ENCODE results near the gene GFOD2.
"Not testable (repeated sequence)": the region's sequence is repeated elsewhere in the genome, so short reads cannot be mapped to it uniquely, and the experiment has no call there.

Gene GFOD2

GRCh38 chr16:67702130-67702529 lies 17.0 kb downstream of the GFOD2 start:
- ATAC-seq: no peak

DNA sequence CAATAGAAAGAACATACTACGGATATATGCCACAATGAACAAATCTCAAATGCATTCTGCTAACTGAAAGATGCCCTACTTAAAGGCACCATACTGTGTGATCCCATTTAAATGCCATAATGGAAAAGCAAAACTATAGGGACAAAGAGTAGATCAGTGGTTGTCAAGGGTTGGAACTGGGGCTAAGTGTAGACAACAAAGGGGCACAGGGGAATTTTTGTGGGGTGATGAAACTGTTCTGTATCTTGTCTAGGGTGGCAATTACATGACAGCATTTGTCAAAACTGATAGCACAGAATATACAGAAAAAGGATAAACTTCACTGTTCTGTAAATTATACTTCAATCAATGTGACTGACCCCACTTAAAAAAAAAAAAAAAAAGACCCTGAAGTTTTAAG lies 17.7 kb downstream of the GFOD2 start:
- ATAC-seq (no peak), DNase-seq (no peak)

More at GRCh38 chr16:67702130-67702529, 17.0 kb downstream of the GFOD2 start:
- no peak for DNase-seq

- DNase-seq: no peak
- no peak for ATAC-seq
These were observed 19.9 kb downstream of the GFOD2 start for GRCh38 chr16:67699265-67699664.

- ATAC-seq (no peak), DNase-seq (no peak)
These were observed 21.5 kb downstream of the GFOD2 start for GRCh38 chr16:67697422-67698185.

GRCh38 chr16:67694611-67695010 lies 24.5 kb downstream of the GFOD2 start:
- ATAC-seq (no peak), DNase-seq (no peak)

DNA sequence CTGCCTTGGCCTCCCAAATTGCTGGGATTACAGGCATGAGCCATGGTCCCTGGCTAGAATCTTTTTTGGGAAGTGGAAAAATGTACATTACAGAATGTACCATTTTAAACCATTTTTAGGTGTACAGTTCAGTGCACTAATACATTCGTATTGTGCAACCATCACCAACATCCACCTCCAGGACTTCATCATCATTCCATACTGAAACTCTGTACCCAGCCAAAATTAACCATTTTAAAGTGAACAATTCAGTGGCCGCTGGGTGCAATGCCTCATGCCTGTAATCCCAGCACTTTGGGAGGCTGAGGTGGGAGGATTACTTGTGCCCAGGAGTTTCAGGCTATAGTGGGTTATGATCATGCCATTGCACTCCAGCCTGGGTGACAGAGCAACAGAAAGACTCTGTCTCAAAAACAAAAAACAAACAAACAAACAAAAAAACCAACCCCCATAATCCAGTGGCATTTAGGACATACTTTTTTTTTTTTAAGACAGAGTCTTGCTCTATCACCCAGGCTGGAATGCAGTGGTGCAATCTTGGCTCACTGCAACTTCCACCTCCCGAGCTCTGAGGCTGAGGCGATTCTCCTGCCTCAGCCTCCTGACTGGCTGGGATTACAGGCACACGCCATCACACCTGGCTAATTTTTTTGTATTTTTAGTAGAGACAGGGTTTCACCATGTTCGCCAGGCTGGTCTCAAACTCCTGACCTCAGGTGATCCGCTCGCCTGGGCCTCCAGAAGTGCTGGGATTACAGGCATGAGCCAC lies 25.4 kb downstream of the GFOD2 start:
- not testable (repeated sequence) for ATAC-seq, DNase-seq

GRCh38 chr16:67685388-67686112 lies 33.6 kb downstream of the GFOD2 start:
- DNase-seq: no peak
- no peak for ATAC-seq

DNA sequence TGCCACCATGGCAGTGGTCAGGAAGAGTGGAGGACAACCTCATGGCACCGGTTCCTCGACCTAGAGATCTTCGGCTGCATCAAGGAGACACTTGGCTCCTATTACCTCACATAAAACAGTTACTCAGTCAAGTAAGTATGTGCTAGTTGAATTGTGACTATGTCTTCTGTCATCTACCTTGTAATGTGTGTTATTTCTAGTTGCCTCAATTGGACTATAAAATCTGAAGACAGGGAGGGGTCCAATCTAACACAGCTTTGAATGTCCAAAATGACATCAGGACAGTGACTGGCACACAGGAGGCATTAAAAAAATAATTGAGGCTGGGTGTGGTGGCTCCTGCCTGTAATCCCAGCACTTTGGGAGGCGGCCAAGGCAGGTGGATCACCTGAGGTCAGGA lies 35.3 kb downstream of the GFOD2 start:
- DNase-seq (no peak), ATAC-seq (no peak)

GRCh38 chr16:67679935-67680897 lies 38.9 kb downstream of the GFOD2 start:
- DNase-seq (no peak), ATAC-seq (no peak)

DNA sequence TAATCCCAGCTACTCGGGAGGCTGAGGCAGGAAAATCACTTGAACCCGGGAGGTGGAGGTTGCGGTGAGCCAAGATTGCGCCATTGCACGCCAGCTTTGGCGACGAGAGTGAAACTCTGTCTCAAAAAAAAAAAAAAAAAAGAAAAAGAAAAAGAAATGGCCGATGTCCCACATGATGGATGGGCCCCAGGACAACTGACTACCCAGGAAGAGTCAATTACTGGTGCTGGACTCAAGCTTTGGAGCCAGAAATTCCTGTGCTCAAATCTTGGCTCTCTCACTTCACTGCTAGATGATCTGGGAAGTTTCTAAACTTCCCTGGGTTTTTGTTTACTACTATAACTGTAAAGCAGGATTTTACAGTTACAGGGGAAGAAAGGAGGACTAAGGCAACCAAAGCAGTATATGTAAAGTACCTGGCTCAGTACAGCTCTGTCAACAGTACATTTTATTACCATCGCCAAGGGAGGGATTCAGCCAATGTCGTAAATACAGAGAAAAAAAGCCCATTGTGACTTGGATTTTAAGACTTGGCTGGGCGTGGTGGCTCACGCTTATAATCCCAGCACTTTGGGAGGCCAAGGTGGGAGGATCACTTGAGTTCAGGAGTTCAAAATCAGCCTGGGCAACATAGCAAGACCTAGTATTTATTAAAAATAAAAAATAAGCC lies 40.6 kb downstream of the GFOD2 start:
- DNase-seq (no peak), ATAC-seq (no peak)

DNA sequence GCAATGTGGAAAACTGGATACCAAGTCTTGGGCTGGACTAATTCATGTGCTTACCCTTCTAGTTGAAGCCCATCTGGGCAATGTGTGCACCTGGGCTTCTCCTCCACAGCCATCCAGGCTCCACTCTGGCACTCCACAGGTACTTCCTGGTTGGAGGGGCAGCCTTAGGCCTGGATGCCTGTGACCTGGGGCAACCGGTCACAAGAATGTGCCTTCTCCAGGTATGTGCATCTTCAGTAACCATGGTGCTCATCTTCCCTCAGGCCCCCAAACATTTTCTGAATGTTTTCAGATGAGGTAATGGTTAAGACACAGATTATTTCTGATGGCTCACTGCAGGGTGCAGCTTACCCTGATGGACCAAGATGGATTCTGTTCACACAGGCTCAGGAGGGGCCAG lies 41.4 kb downstream of the GFOD2 start:
- DNase-seq (no peak), ATAC-seq (no peak)

DNA sequence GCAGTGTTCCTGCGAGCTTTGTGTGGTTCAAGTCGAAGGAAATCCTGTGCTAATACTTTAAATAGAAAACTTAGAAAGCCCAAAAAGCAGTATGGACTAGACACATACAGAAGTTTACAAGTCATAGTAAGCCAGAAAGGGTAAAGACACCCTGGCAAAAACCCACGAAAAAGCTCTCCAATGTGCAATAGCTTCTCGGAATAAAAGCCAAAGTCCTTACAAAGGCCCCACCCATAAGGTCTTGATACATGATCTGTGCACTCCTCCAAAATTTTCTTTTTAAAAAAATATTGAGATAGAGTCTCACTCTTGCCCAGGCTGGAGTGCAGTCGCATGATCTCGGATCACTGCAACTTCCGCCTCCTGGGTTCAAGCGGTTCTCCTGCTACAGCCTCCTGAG lies 42.2 kb downstream of the GFOD2 start:
- ATAC-seq: no peak

GRCh38 chr16:67676516-67676915 lies 42.6 kb downstream of the GFOD2 start:
- DNase-seq (no peak), ATAC-seq (no peak)

More for the DNA sequence above, 42.2 kb downstream of the GFOD2 start:
- DNase-seq: no peak

GRCh38 chr16:67675999-67676398 lies 43.1 kb downstream of the GFOD2 start:
- ATAC-seq (no peak), DNase-seq (no peak)

DNA sequence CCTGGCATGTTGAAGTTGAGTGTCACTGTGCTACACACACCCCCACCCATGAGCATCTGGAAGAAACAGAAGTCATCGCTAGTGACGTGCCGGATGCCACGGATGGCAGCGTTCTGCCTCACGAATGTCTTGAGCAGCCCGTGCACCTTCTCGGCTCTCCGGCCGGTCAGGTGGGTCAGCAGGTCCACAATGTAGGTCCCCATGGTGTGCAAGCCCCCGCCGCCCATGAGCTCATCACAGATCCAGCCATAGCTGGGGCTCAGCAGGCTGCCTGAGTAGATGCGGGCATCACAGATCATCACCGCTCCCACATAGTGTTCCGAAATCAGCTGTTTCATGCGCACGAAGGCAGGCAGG lies 43.6 kb downstream of the GFOD2 start:
- ATAC-seq: no peak
- no peak for DNase-seq

DNA sequence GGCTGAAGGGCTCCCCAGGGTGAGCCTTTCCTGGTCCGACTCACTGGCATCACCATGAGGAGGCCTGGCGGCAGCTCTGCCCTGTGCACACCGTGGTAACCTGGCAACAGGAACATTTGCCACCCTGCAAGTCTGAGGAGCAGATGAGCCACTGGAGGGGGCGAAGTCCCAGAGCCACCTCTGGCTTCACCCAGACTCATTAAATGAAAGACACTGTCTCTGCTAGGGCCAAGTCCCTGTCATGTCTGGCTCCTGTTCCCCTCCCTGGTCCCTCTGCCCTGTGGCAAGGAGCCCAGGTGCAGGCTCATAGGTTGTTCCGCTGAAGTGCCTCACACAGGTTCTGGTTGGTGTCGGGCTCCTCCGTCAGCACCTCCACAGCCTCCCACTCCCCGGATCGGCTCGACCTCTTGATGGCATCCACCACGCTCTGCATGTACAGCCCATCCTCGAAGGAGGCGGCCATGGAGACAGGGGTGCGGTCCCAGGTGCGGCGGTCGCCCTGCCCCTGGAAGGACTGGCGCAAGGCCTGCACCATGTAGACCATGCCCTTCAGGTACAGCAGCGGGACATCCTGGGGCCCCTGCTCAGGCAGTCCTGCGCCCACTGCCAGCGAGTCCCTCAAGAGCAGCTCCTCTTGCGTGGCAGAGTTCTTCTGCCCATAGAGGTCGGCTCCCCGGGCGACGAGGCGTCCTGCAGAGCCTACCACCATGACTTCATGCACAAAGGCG lies 44.1 kb downstream of the GFOD2 start:
- ATAC-seq (peak; percentile 8), DNase-seq (no peak)

DNA sequence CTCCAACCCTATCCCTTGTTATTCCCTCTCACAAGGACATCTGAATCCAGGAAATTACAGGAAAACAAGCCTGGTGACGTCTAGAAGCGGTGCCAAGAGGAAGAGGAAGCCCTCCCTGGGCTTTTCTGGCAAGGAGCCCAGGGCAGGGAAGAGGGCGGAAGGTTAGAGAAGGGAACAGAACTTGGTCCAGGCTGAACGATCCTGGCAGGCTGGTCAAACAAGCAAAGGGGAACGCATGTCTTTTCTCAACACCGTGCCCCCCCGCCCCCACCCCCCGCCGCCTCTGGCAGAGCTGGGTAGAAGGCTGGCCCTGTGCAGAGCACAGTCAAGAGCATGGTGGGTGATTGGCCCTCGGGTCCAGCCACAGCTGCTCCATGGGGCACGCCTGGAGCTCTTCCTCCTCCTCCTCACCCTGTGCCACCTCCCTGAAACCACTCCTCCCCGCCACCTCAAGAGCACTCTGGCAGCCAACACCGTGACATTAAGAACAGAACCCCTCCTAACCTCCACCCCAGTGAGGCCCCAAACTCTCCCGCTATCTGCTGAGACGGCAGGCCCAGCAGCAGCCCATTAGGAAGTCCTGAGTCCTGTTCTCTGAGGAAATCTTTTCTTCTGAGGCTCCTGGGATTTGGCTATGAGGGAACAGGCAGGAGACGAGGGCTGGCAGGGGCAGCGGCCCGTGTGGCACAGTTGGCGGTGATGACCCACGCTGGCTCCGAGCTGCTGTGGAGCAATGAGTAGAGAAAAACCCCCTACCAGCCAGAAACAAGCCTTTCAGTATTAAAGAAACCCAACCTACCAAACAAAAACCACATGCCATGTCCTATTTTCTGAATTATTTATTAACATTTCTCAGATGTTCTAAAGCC lies 45.2 kb downstream of the GFOD2 start:
- DNase-seq (no peak), ATAC-seq (no peak)

DNA sequence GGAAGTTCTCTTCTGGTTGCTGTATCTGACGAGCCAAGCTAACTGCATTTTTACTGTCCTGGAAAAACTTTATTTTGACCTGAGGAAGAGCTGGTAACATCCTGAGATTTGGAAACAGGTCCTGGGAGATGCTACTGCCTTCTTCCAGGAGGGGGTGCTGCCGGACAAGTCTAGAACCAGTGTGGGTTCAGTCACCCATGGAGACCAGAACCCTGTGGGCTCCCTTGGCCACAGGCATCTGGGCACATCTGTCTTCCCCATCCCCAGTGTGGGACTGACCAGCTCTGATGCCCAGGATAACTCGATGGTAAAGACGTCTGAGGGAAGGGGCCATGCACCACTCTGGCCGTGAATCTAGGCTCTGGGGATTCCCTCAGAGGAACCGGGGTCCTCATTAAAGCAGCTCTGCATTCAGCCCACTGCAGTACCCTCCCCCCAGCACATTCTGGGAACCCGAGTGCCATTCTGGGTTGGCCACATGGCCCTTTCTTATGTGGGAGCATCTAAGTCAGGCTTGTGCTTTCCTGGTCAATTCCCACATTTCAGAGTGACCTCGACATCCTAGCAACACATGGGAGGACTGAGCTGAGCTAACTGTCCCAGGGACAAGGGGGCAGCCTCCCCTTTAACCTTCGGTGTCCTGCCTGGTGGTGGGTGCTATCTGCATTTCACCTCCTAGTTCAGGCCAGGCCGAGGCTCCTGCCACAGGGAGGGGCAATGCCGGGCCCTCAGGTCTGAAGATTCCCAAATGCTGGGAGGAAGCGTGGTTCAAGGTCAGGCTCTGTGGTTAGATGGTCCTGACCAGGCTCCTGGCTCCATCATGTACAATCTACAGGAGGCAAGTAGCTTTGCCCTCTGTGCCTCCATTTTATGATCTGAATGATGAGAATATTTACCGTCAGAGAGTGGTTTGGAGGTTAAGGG lies 46.1 kb downstream of the GFOD2 start:
- ATAC-seq (no peak), DNase-seq (peak; percentile 63)
